Keratinocyte (primary cell): ENCODE data around the gene ENO2. TPM values are rescaled to one million over a fixed set of nuclear protein-coding genes. Genes with fewer than 3 reads are reported as not detected.

ENCODE experiments used
- DNase-seq: peaks from one replicate; pipeline ENCODE4 v3.0.0-alpha.2; 2011; ENCODE audit warnings: low read depth, missing footprints, low spot score
- FAIRE-seq: peaks from 2 replicates; lab custom pipeline; 2011; peaks lifted over from hg19 to GRCh38; lab: Jason Lieb, UNC
- H2AFZ ChIP-seq: 2 replicates; pipeline ENCODE4 v1.6.0; 2012; ENCODE audit warnings: low read length, control low read depth, inconsistent platforms; ENCODE audit not compliant: control insufficient read depth
- H3K27ac ChIP-seq: 2 replicates; pipeline ENCODE4 v1.5.1; 2011; ENCODE audit warnings: low read length; ENCODE audit not compliant: control insufficient read depth, insufficient read depth
- H3K27me3 ChIP-seq: 3 replicates; pipeline ENCODE4 v1.6.0; 2011; ENCODE audit warnings: low read length; ENCODE audit not compliant: control insufficient read depth, insufficient read depth; ENCODE audit errors: extremely low read depth
- H3K36me3 ChIP-seq, 2 experiments: 2 replicates in 1 of 2; 3 replicates in 1 of 2; pipeline ENCODE4 v1.5.1; 2011; ENCODE audit warnings: low read length in 2 of 2, mild to moderate bottlenecking in 1 of 2; ENCODE audit not compliant: control insufficient read depth in 2 of 2, insufficient read depth in 2 of 2; ENCODE audit errors: extremely low read depth in 1 of 2
- H3K4me1 ChIP-seq: 3 replicates; pipeline ENCODE4 v1.5.1; 2011; ENCODE audit warnings: low read length; ENCODE audit not compliant: control insufficient read depth, insufficient read depth; ENCODE audit errors: extremely low read depth
- H3K4me2 ChIP-seq: 3 replicates; pipeline ENCODE4 v1.6.0; 2011; ENCODE audit warnings: low read depth, low read length; ENCODE audit not compliant: control insufficient read depth, insufficient read depth; ENCODE audit errors: extremely low read depth
- H3K4me3 ChIP-seq, 3 experiments: fragments of 200-600 bp in 1 of 3; sonication (generic) in 1 of 3; 2 replicates in 2 of 3; 3 replicates in 1 of 3; pipeline ENCODE4 v1.5.1; 2011 to 2016; ENCODE audit warnings: low read length in 3 of 3, mild to moderate bottlenecking in 3 of 3, control low read depth in 2 of 3, inconsistent platforms in 1 of 3, low read depth in 1 of 3, mixed read lengths in 1 of 3, mixed run types in 1 of 3, moderate library complexity in 1 of 3; ENCODE audit not compliant: control insufficient read depth in 2 of 3, insufficient read depth in 2 of 3; ENCODE audit errors: extremely low read depth in 1 of 3
- H3K79me2 ChIP-seq: 2 replicates; pipeline ENCODE4 v1.6.0; 2012; ENCODE audit warnings: low read length; ENCODE audit not compliant: control insufficient read depth, insufficient read depth
- H3K9ac ChIP-seq: 3 replicates; pipeline ENCODE4 v1.6.0; 2011; ENCODE audit warnings: low read length; ENCODE audit not compliant: control insufficient read depth, insufficient read depth; ENCODE audit errors: extremely low read depth
- H3K9me1 ChIP-seq: 3 replicates; pipeline ENCODE4 v1.6.0; 2011; ENCODE audit warnings: low read length; ENCODE audit not compliant: control insufficient read depth, insufficient read depth; ENCODE audit errors: extremely low read depth
- H3K9me3 ChIP-seq: 2 replicates; pipeline ENCODE4 v1.5.1; 2012; ENCODE audit warnings: low read depth, low read length; ENCODE audit not compliant: control insufficient read depth
- H4K20me1 ChIP-seq: 3 replicates; pipeline ENCODE4 v1.6.0; 2011; ENCODE audit warnings: low read length; ENCODE audit not compliant: control insufficient read depth, insufficient read depth; ENCODE audit errors: extremely low read depth
- CTCF ChIP-seq, 3 experiments: IDR thresholded peaks in 1 of 3; conservative IDR thresholded peaks in 1 of 3; optimal IDR thresholded peaks in 1 of 3; 2 replicates in 2 of 3; 3 replicates in 1 of 3; pipeline versions ENCODE3 to v1.5.1; 2011; ENCODE audit warnings: low read length in 3 of 3, mild to moderate bottlenecking in 3 of 3, moderate library complexity in 2 of 3, control low read depth in 1 of 3, inconsistent platforms in 1 of 3; ENCODE audit not compliant: insufficient read depth in 2 of 3; ENCODE audit errors: extremely low read depth in 1 of 3
- EZH2 ChIP-seq: IDR thresholded peaks from one replicate; pipeline ENCODE4 v1.6.1; 2012; ENCODE audit warnings: inconsistent platforms, mild to moderate bottlenecking, low read length, moderate library complexity
- dilution Hi-C: fragments of 300-500 bp; cut with MboI; formaldehyde crosslinking; loops from one replicate; pipeline ENCODE4 v1.7.0; 2020; ENCODE audit warnings: low sequenced_read_pairs; ENCODE audit not compliant: extremely low pct_ligation_motif_present
- polyA plus RNA-seq, 5 experiments: library from polyadenylated mRNA; depleted of rRNA in 3 of 5; stranded (reverse) in 3 of 5; stranded (forward) in 1 of 5; unstranded in 1 of 5; fragments of >200 nt; gene quantifications; 1 replicate in 1 of 5; 2 replicates in 3 of 5; 3 replicates in 1 of 5; pipeline versions ENCODE4 v1.2.1 to v1.2.3, GENCODE V29; 2011 to 2012; ENCODE audit warnings: missing spikeins in 2 of 5, low read depth in 1 of 5, low replicate concordance in 1 of 5

The ENO2 gene
- polyA plus RNA-seq, 1 donor (not counting 4 experiments of a cell fraction or from before 2014, with no cell fraction given): 1.7 TPM

GRCh38 chr12:6945613-6946012, 31.2 kb downstream of the ENO2 start:
- peak overlapping the region; percentile 67 for H3K9ac ChIP-seq
- peaks cover 6% of the 10 kb centered on the region for H3K79me2 ChIP-seq
- H3K4me2 ChIP-seq: peak overlapping the region; percentile 95
- DNase-seq (no peak), FAIRE-seq (no peak)
- dilution Hi-C loops: no loop called here
- H3K27ac ChIP-seq: peak overlapping the region; percentile 66
- no peaks in the 10 kb centered on the region for H3K9me1 ChIP-seq
- H3K9me3 ChIP-seq: no peaks in the 10 kb centered on the region
- H3K4me3 ChIP-seq: peak overlapping the region; percentile 28 to 64 (median 64)
- peak overlapping the region; percentile 45 for H2AFZ ChIP-seq
- H3K27me3 ChIP-seq: no peaks in the 10 kb centered on the region
- peaks cover 5 to 10% of the 10 kb centered on the region in 2 experiments for H3K36me3 ChIP-seq
- no peak for TF ChIP-seq EZH2
- TF ChIP-seq CTCF (optimal IDR thresholded peaks at IDR 0.05 in 1 of 3, IDR thresholded peaks at IDR 0.05 in 1 of 3, conservative IDR thresholded peaks at IDR 0.05 in 1 of 3; ENCODE audit: extremely low read depth in 1 of 3, insufficient read depth in 2 of 3, low read length in 3 of 3): no peak
- peaks cover 27% of the 10 kb centered on the region for H3K4me1 ChIP-seq
- H4K20me1 ChIP-seq: no peaks in the 10 kb centered on the region

DNA sequence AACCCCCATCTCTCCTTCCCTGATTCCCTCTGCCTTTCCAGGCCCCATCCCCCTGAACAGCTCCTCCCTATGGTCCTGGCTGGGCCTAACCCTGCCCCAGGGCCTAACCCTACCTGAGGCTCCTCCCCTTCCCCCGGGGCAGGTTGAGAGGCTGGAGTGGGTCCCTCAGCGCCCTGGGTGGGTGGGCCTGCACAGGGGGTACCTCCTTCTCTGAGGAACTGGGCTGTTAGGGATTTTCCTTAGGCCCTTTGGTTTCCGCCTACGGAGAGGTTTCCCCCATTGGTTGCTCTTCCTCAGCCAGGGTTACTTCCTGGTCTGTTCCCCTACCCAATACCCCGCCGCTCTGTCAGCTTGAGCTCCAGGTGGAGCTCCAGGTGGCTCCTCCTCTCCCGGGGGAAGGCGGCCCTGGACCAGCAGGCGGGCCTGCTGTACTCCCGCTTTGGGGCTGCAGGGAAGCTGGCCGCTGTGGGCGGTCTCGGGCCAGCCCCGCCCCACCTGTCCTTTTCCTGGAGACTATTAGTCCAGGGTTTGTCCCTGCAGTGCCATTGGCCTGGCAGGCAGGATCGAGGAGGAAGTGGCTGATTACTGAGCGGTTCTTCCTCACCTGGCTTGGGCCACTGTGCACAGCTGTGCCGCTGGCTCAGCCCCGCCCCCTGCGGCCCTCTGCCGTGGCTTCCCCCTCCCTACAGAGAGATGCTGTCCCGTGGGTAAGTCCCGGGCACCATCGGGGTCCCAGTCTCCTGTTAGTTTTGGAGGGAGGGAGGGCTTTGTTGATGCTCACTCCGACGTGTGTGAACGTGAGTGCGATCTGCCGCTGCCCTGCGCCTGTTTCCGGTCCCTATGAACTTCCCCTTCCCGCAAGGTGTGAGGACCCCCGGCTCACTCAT, 31.9 kb downstream of the ENO2 start:
- H3K36me3 ChIP-seq: peaks cover 4 to 6% of the 10 kb centered on the region in 2 experiments
- peaks cover 6% of the 10 kb centered on the region for H3K79me2 ChIP-seq
- TF ChIP-seq CTCF (optimal IDR thresholded peaks at IDR 0.05 in 1 of 3, IDR thresholded peaks at IDR 0.05 in 1 of 3, conservative IDR thresholded peaks at IDR 0.05 in 1 of 3; ENCODE audit: extremely low read depth in 1 of 3, insufficient read depth in 2 of 3, low read length in 3 of 3) (no peak), EZH2 (no peak)
- H3K4me3 ChIP-seq: peak overlapping the region; percentile 55 to 64 (median 64)
- H3K9me3 ChIP-seq: no peaks in the 10 kb centered on the region
- FAIRE-seq: peak; percentile 66
- no peak for DNase-seq
- no peaks in the 10 kb centered on the region for H4K20me1 ChIP-seq
- dilution Hi-C loops: no loop called here
- no peaks in the 10 kb centered on the region for H3K9me1 ChIP-seq
- peak overlapping the region; percentile 45 for H2AFZ ChIP-seq
- H3K27me3 ChIP-seq: no peaks in the 10 kb centered on the region
- peaks cover 27% of the 10 kb centered on the region for H3K4me1 ChIP-seq
- peak overlapping the region; percentile 95 for H3K4me2 ChIP-seq
- H3K9ac ChIP-seq: peak overlapping the region; percentile 67
- peak overlapping the region; percentile 66 for H3K27ac ChIP-seq
